Osteoblast (primary cell): ENCODE measurements around the gene CSRP2. TPM values are rescaled to one million over a fixed set of nuclear protein-coding genes. Genes with fewer than 3 reads are reported as not detected.

ENCODE experiments used
- DNase-seq: peaks from one replicate; pipeline ENCODE4 v3.0.0; 2011; ENCODE audit warnings: low spot score, mixed read lengths; ENCODE audit not compliant: insufficient read length; ENCODE audit errors: missing footprints
- H2AFZ ChIP-seq: 2 replicates; pipeline ENCODE4 v1.6.0; 2011; ENCODE audit warnings: mild to moderate bottlenecking, low read length
- H3K27ac ChIP-seq: 2 replicates; pipeline ENCODE4 v1.5.1; 2011; ENCODE audit warnings: mild to moderate bottlenecking, low read depth, low read length, moderate library complexity
- H3K27me3 ChIP-seq: 2 replicates; pipeline ENCODE4 v1.6.0; 2012; ENCODE audit warnings: mild to moderate bottlenecking, control low read depth, inconsistent platforms, low read length, moderate library complexity; ENCODE audit not compliant: insufficient read depth
- H3K36me3 ChIP-seq: 2 replicates; pipeline ENCODE4 v1.5.1; 2011; ENCODE audit warnings: mild to moderate bottlenecking, low read length, control low read depth, moderate library complexity; ENCODE audit not compliant: insufficient read depth
- H3K4me1 ChIP-seq: 2 replicates; pipeline ENCODE4 v1.5.1; 2011; ENCODE audit warnings: mild to moderate bottlenecking, low read length, control low read depth, moderate library complexity; ENCODE audit not compliant: insufficient read depth
- H3K4me2 ChIP-seq: 2 replicates; pipeline ENCODE4 v1.6.0; 2011; ENCODE audit warnings: mild to moderate bottlenecking, low read length; ENCODE audit not compliant: insufficient read depth
- H3K4me3 ChIP-seq: fragments of 200-600 bp; sonication (generic); 3 replicates; pipeline ENCODE4 v1.5.1; 2012; ENCODE audit warnings: mild to moderate bottlenecking, low read length, inconsistent platforms; ENCODE audit not compliant: insufficient read depth
- H3K79me2 ChIP-seq: 2 replicates; pipeline ENCODE4 v1.6.0; 2012; ENCODE audit warnings: mild to moderate bottlenecking, low read length, control low read depth, inconsistent platforms; ENCODE audit not compliant: insufficient read depth
- H3K9me3 ChIP-seq: 2 replicates; pipeline ENCODE4 v1.5.1; 2011; ENCODE audit warnings: low read depth, low read length, control low read depth
- H4K20me1 ChIP-seq: 2 replicates; pipeline ENCODE4 v1.6.0; 2012; ENCODE audit warnings: mild to moderate bottlenecking, low read length, control low read depth; ENCODE audit not compliant: insufficient read depth
- total RNA-seq: library from RNA; depleted of rRNA; stranded (reverse); fragments of >200 nt; gene quantifications from 2 replicates; pipeline ENCODE4 v1.2.3, GENCODE V29; 2012
- TF ChIP-seq, protein P1 (sequence below): IDR thresholded peaks from 2 replicates; pipeline ENCODE4 v1.5.1; 2011; ENCODE audit warnings: mild to moderate bottlenecking, low read depth, low read length, moderate library complexity; ENCODE audit errors: extremely low read depth

CSRP2 gene
- total RNA-seq, 1 donor: 13.4 TPM

DNA sequence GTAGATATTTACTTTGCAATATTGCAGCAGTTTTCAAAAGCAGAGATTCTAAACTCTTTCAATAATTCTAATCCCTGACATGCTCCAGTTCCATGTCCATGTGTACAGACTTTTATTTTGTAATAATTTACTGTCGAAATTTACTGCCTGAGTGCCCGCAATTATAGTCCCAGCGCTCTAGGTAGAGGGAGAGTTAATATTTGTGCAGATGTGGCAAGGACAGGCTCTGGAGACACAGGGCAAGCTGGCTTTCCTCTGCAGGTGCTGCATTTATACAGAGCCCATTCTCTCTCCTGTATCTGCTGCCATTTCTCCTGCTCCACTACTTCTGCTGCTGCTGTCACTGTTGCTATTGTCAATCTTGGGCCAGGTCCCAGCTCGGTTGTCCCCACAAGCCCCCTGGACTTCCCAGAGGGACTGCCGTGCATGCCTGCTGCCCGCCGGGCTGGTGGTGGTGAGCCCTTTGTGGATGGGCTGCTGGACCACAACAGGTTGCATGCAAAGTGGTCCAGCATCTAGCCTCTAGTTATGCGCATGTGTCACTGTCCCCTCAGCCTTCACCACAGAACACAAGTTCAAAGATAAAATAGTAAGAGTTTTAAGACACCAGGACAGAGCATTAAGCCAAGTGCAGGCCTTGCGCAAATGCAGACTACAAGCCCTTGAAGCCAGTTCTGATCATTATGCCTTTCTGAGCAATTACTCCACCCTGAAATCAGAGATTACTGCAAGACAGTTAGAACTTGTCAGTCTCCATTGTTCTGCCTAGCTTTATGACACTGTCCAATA is 40.8 kb upstream of the CSRP2 start:
- H3K27ac ChIP-seq: no peak overlapping the region
- DNase-seq: no peak
- H2AFZ ChIP-seq: no peak overlapping the region
- no peaks in the 10 kb centered on the region for H3K36me3 ChIP-seq
- H3K4me3 ChIP-seq: no peak overlapping the region
- no peaks in the 10 kb centered on the region for H3K79me2 ChIP-seq
- TF ChIP-seq, protein P1, sequence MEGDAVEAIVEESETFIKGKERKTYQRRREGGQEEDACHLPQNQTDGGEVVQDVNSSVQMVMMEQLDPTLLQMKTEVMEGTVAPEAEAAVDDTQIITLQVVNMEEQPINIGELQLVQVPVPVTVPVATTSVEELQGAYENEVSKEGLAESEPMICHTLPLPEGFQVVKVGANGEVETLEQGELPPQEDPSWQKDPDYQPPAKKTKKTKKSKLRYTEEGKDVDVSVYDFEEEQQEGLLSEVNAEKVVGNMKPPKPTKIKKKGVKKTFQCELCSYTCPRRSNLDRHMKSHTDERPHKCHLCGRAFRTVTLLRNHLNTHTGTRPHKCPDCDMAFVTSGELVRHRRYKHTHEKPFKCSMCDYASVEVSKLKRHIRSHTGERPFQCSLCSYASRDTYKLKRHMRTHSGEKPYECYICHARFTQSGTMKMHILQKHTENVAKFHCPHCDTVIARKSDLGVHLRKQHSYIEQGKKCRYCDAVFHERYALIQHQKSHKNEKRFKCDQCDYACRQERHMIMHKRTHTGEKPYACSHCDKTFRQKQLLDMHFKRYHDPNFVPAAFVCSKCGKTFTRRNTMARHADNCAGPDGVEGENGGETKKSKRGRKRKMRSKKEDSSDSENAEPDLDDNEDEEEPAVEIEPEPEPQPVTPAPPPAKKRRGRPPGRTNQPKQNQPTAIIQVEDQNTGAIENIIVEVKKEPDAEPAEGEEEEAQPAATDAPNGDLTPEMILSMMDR: no peak
- H3K4me2 ChIP-seq: no peak overlapping the region
- peaks cover 13% of the 10 kb centered on the region for H3K4me1 ChIP-seq
- no peaks in the 10 kb centered on the region for H3K27me3 ChIP-seq
- no peaks in the 10 kb centered on the region for H4K20me1 ChIP-seq
- H3K9me3 ChIP-seq: no peaks in the 10 kb centered on the region

DNA sequence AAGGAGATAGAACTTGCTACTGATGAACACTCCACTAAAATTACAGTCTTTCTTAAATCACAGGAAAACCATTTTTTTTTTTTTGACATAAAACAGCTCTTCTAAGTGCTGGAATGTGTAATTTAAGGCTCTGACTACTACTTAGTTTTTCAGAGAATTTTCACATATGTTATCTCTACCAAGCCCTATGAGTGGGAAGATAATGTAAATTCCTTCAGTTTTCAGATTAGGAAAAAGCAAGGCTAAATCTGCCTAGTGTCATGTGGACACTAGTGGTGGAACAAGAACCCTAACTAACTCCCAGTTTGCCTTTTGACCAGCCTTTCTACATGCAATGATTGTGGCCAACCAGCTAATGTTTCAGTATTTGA is 37.3 kb upstream of the CSRP2 start:
- Histone ChIP-seq H3K36me3 (no peaks in the 10 kb centered on the region), H3K79me2 (no peaks in the 10 kb centered on the region), H4K20me1 (no peaks in the 10 kb centered on the region), H2AFZ (peak overlapping the region; percentile 44), H3K4me2 (peak overlapping the region; percentile 70), H3K27ac (peak overlapping the region; percentile 36), H3K27me3 (no peaks in the 10 kb centered on the region), H3K9me3 (no peaks in the 10 kb centered on the region), H3K4me1 (peaks cover 13% of the 10 kb centered on the region), H3K4me3 (no peak overlapping the region)
- TF ChIP-seq, protein P1: no peak
- peak; percentile 35 for DNase-seq

DNA sequence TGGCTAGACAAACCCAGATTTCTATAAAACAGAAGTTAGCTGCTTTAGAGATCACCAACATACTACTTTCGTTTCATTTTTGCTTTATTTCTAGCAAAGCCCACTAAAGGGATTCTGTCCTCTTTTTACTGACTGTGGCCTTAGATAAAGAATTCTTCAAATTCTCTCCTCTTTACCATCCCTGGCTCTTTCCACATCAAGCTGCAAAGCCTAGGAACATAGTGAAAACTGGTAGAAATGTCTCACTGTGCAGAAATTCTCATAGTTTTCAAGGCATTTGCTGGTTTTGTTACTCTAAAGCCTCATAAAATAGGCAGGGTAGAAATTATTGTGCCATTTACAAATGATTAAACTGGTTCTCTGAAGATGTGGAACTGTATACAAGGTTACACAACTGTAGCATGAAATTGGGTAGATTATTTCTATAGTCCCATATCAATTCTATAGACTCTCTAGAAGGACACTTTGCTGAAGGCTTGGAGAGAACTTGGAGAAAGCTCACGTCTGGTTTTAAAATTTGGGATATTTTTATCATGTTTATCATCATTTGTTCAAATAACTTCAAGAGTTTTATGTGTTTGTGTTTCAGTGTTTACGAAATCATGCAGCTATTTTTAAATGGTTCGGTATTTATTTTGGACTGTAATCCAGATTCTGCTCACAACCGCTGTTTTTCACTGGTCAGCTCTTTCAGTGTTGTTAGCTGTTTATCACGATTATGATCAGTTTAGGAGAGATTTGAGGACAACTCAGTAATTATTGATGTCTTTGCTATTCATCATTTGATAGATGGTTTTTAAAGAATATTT is 36.7 kb upstream of the CSRP2 start:
- Histone ChIP-seq H2AFZ (peak overlapping the region; percentile 44), H3K27me3 (no peaks in the 10 kb centered on the region), H3K4me2 (peak overlapping the region; percentile 70), H3K79me2 (no peaks in the 10 kb centered on the region), H3K9me3 (no peaks in the 10 kb centered on the region), H3K4me3 (peak overlapping the region; percentile 33), H3K27ac (peak overlapping the region; percentile 36), H3K36me3 (no peaks in the 10 kb centered on the region), H3K4me1 (peaks cover 13% of the 10 kb centered on the region), H4K20me1 (no peaks in the 10 kb centered on the region)
- TF ChIP-seq, protein P1: no peak
- peak; percentile 46 for DNase-seq
